CD14-positive monocyte (primary cell): Measurements from ENCODE around the gene SFRP5. TPM values are rescaled to one million over a fixed set of nuclear protein-coding genes. Genes with fewer than 3 reads are reported as not detected.

Experiments used
- DNase-seq, 3 donors: peaks; one replicate each; pipeline ENCODE4 v3.0.0-alpha.2; 2011 to 2022
- H2AFZ ChIP-seq: 2 replicates; pipeline ENCODE4 v1.6.0; 2012; ENCODE audit warnings: mild to moderate bottlenecking, low read depth, low read length, inconsistent platforms; ENCODE audit not compliant: insufficient read depth, poor library complexity, severe bottlenecking
- H3K27ac ChIP-seq, 2 donors: 1 replicate in 1 of 2; 2 replicates in 1 of 2; pipeline ENCODE4 v1.5.1; 2012 to 2013; ENCODE audit warnings: low read length in 2 of 2, control low read depth in 1 of 2, inconsistent platforms in 1 of 2, low read depth in 1 of 2, mild to moderate bottlenecking in 1 of 2
- H3K27me3 ChIP-seq, 2 donors: one replicate each; pipeline versions ENCODE4 v1.6.0 to v1.6.1; 2011 to 2013; ENCODE audit warnings: low read length in 2 of 2; ENCODE audit not compliant: control insufficient read depth in 2 of 2, insufficient read depth in 2 of 2
- H3K36me3 ChIP-seq, 2 donors: replicated peaks in 1 of 2; 1 replicate in 1 of 2; 2 replicates in 1 of 2; pipeline versions ENCODE4 v1.5.1 to v1.6.1; 2012 to 2013; ENCODE audit warnings: low read length in 2 of 2, control low read depth in 1 of 2, inconsistent platforms in 1 of 2, mild to moderate bottlenecking in 1 of 2; ENCODE audit not compliant: insufficient read depth in 2 of 2, control insufficient read depth in 1 of 2
- H3K4me1 ChIP-seq, 2 donors: 1 replicate in 1 of 2; 2 replicates in 1 of 2; pipeline versions ENCODE4 v1.5.1 to v1.6.1; 2012 to 2013; ENCODE audit warnings: low read length in 2 of 2, control low read depth in 1 of 2, inconsistent platforms in 1 of 2, mild to moderate bottlenecking in 1 of 2, moderate library complexity in 1 of 2; ENCODE audit not compliant: insufficient read depth in 2 of 2, control insufficient read depth in 1 of 2
- H3K4me2 ChIP-seq: replicated peaks from 2 replicates; pipeline ENCODE3; 2012; ENCODE audit warnings: low read length, moderate library complexity, mild to moderate bottlenecking; ENCODE audit not compliant: poor library complexity, severe bottlenecking; ENCODE audit errors: extremely low read depth
- H3K4me3 ChIP-seq, 3 experiments: fragments of 200-600 bp in 1 of 3; sonication (generic) in 1 of 3; replicated peaks in 1 of 3; 1 replicate in 2 of 3; 2 replicates in 1 of 3; pipeline ENCODE4 v1.5.1; 2011 to 2013; ENCODE audit warnings: low read length in 3 of 3, mild to moderate bottlenecking in 3 of 3, control low read depth in 2 of 3, low read depth in 2 of 3, inconsistent platforms in 1 of 3, moderate library complexity in 1 of 3
- H3K79me2 ChIP-seq: 2 replicates; pipeline ENCODE4 v1.6.0; 2012; ENCODE audit warnings: mild to moderate bottlenecking, control low read depth, inconsistent platforms, low read length, moderate library complexity; ENCODE audit not compliant: insufficient read depth
- H3K9ac ChIP-seq: 2 replicates; pipeline ENCODE4 v1.6.0; 2017; ENCODE audit warnings: low read length, mild to moderate bottlenecking; ENCODE audit not compliant: insufficient read depth, poor library complexity, severe bottlenecking
- H3K9me3 ChIP-seq, 2 donors: replicated peaks in 1 of 2; 1 replicate in 1 of 2; 2 replicates in 1 of 2; pipeline versions ENCODE4 v1.5.1 to v1.6.1; 2012 to 2013; ENCODE audit warnings: low read length in 2 of 2, control low read depth in 1 of 2; ENCODE audit not compliant: control insufficient read depth in 1 of 2, insufficient read depth in 1 of 2
- H4K20me1 ChIP-seq: 2 replicates; pipeline ENCODE4 v1.6.0; 2012; ENCODE audit warnings: mild to moderate bottlenecking, low read length, control low read depth, moderate library complexity; ENCODE audit not compliant: insufficient read depth
- H3K27ac Mint-ChIP-seq, 7 donors: one replicate each; pipeline ENCODE4 v1.8.0; 2020; ENCODE audit warnings: mild to moderate bottlenecking in 7 of 7, mixed read lengths in 7 of 7, moderate library complexity in 6 of 7, inconsistent platforms in 2 of 7
- H3K27me3 Mint-ChIP-seq, 3 donors: one replicate each; pipeline ENCODE4 v1.8.0; 2021 to 2022; ENCODE audit warnings: low read depth in 3 of 3, mild to moderate bottlenecking in 3 of 3, mixed read lengths in 3 of 3, moderate library complexity in 3 of 3, inconsistent platforms in 1 of 3
- H3K36me3 Mint-ChIP-seq, 2 donors: one replicate each; pipeline ENCODE4 v1.8.0; 2020; ENCODE audit warnings: mixed read lengths in 2 of 2, inconsistent platforms in 1 of 2, mild to moderate bottlenecking in 1 of 2
- H3K4me1 Mint-ChIP-seq: one replicate; pipeline ENCODE4 v1.8.0; 2020; ENCODE audit warnings: mild to moderate bottlenecking, mixed read lengths
- H3K4me3 Mint-ChIP-seq, 2 donors: one replicate each; pipeline ENCODE4 v1.8.0; 2020; ENCODE audit warnings: mild to moderate bottlenecking in 2 of 2, mixed read lengths in 2 of 2, moderate library complexity in 1 of 2
- H3K9me3 Mint-ChIP-seq, 7 donors: one replicate each; pipeline ENCODE4 v1.8.0; 2020 to 2022; ENCODE audit warnings: mixed read lengths in 7 of 7, mild to moderate bottlenecking in 6 of 7, moderate library complexity in 6 of 7, inconsistent platforms in 2 of 7
- WGBS: methylation state at CpG from one replicate; pipeline ENCODE4 v1.1.5; 2013; ENCODE audit warnings: missing lambda C conversion rate; ENCODE audit not compliant: insufficient coverage; 5-methylcytosine and 5-hydroxymethylcytosine counted together
- intact Hi-C, 2 donors: fragments of 100-400 bp; cut with micrococcal nuclease; formaldehyde crosslinking; loops; one replicate each; pipeline versions ENCODE4 v1.15.0 to v1.15.1; 2023
- polyA plus RNA-seq, 3 donors: library from polyadenylated mRNA; depleted of rRNA in 1 of 3; unstranded in 2 of 3; stranded (reverse) in 1 of 3; fragments of 300-500 nt in 2 of 3; fragments of >200 nt in 1 of 3; fragmentation: Illumina TruSeq in 2 of 3; gene quantifications; 1 replicate in 2 of 3; 2 replicates in 1 of 3; pipeline ENCODE4 v1.2.3, GENCODE V29; 2012 to 2021
- TF ChIP-seq, protein P1 (sequence below): fragments of 200-600 bp; IDR thresholded peaks from one replicate; pipeline ENCODE4 v1.8.0; 2022; ENCODE audit warnings: antibody characterized with exemption, mild to moderate bottlenecking

The SFRP5 gene
- polyA plus RNA-seq, 3 donors: not detected

DNA sequence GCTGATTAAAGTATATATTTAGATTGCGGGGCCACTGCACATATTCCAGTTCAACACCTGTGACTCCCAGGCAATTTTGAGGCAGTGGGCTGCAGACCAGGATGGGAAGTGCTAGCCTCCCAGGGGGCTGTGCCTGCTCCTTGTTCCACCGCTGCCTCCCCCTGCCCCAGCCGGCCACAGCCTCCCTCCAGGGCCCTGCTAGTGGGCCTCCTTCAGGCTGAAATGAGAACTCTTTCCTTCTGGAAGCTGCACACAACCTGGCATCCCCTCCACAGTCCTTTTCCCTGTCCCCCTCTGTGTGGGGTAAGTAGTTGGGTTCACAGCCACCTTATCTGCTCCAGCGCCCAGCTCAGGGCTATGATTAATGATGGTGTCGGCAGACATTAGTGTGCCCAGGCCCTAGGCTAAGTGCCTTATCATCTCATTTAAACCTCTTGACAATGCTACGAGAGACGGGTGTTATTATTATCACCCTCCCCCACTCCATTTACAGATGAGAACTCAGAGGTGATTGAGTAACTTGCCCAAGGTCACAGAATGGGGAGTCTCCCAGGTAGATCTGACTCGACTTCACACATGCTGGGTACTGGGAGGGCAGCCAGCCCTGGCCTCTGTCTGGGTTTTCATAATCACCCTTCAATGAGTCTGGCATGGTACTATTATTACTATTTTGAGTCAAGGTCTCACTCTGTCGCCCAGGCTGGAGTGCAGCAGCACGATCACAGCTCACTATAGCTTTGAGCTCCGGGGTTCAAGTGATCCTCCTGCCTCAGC, 10.8 kb upstream of the SFRP5 start:
- no peak overlapping the region for H3K9ac ChIP-seq
- H3K27me3 ChIP-seq: no peaks in the 10 kb centered on the region
- TF ChIP-seq, protein P1, sequence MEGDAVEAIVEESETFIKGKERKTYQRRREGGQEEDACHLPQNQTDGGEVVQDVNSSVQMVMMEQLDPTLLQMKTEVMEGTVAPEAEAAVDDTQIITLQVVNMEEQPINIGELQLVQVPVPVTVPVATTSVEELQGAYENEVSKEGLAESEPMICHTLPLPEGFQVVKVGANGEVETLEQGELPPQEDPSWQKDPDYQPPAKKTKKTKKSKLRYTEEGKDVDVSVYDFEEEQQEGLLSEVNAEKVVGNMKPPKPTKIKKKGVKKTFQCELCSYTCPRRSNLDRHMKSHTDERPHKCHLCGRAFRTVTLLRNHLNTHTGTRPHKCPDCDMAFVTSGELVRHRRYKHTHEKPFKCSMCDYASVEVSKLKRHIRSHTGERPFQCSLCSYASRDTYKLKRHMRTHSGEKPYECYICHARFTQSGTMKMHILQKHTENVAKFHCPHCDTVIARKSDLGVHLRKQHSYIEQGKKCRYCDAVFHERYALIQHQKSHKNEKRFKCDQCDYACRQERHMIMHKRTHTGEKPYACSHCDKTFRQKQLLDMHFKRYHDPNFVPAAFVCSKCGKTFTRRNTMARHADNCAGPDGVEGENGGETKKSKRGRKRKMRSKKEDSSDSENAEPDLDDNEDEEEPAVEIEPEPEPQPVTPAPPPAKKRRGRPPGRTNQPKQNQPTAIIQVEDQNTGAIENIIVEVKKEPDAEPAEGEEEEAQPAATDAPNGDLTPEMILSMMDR: no peak
- no peak overlapping the region for H3K27ac Mint-ChIP-seq
- H3K4me1 Mint-ChIP-seq: no peaks in the 10 kb centered on the region
- H3K79me2 ChIP-seq: no peaks in the 10 kb centered on the region
- H3K9me3 Mint-ChIP-seq: no peaks in the 10 kb centered on the region
- no peak for DNase-seq
- H3K4me3 Mint-ChIP-seq: no peak overlapping the region
- no peak overlapping the region for H3K27ac ChIP-seq
- H3K4me2 ChIP-seq: no peak overlapping the region
- H3K36me3 Mint-ChIP-seq: no peaks in the 10 kb centered on the region
- peaks cover 7 to 17% (median 11%) of the 10 kb centered on the region in 3 donors for H3K27me3 Mint-ChIP-seq
- H2AFZ ChIP-seq: no peak overlapping the region
- H4K20me1 ChIP-seq: no peaks in the 10 kb centered on the region
- H3K36me3 ChIP-seq: no peaks in the 10 kb centered on the region
- no peaks in the 10 kb centered on the region for H3K9me3 ChIP-seq
- H3K4me1 ChIP-seq: no peaks in the 10 kb centered on the region
- WGBS: 100% methylated on average over 4 of the region's 11 CpGs
- intact Hi-C loops: no loop called here
- no peak overlapping the region for H3K4me3 ChIP-seq

DNA sequence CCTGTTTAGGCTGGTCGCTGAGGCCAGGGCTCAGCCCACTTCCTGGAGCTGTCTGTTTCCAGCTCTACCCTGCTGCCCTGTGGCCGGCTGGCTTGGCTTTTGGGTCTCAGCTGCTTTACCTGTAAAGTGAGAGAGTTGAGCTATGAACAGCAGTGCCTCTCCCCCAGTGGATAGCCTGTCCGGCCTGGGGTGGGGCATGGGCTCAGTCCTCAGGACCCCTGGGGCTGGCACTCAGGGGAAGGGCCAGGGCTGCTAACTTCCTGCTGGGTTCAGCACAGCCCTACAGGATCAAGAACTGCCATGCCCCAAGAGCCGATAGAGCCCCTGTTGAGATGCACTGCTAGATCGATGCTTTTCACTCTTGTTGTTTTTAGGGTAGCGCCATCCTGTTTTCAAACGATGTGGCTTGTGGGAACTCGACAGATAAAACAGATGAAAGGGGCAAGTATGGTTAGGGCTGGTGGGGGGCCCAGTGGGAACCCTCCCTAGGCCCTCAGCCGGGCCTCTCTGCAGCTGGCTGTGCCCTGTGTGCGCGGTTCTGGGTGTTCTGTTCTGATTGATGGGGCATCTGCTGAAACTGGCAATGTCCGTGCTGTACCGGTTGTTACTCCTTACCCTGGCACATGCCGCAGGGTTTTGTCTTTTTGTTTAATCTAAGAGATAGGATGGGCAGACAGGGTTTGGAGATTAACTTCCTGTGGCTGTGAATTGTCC, 10.0 kb upstream of the SFRP5 start:
- Histone ChIP-seq H3K27me3 (no peaks in the 10 kb centered on the region), H3K36me3 (no peaks in the 10 kb centered on the region), H3K4me2 (no peak overlapping the region), H3K9me3 (no peaks in the 10 kb centered on the region), H3K27ac (no peak overlapping the region), H3K4me3 (no peak overlapping the region), H3K9ac (no peak overlapping the region), H4K20me1 (no peaks in the 10 kb centered on the region), H2AFZ (no peak overlapping the region), H3K79me2 (no peaks in the 10 kb centered on the region), H3K4me1 (no peaks in the 10 kb centered on the region)
- 75% methylated on average over 12 of the region's 14 CpGs for WGBS
- no peak overlapping the region for H3K27ac Mint-ChIP-seq
- no peaks in the 10 kb centered on the region for H3K4me1 Mint-ChIP-seq
- H3K4me3 Mint-ChIP-seq: no peak overlapping the region
- no peaks in the 10 kb centered on the region for H3K36me3 Mint-ChIP-seq
- H3K9me3 Mint-ChIP-seq: no peaks in the 10 kb centered on the region
- TF ChIP-seq, protein P1: no peak
- peaks cover 5 to 15% (median 7%) of the 10 kb centered on the region in 3 donors for H3K27me3 Mint-ChIP-seq
- DNase-seq: no peak
- intact Hi-C loops: no loop called here
